ENCODE results near the gene AXL. TPM values are rescaled to one million over a fixed set of nuclear protein-coding genes. Genes with fewer than 3 reads are reported as not detected.
A peak's percentile ranks its signal among the peaks of the same experiment; 100 is the strongest.

The AXL gene
- total and polyA plus RNA-seq, 9 of the 15 experiments (the other 6 are each of a cell fraction or from before 2014, with no cell fraction given), result 0.80 to 6.6 (median 1.6) TPM

DNA sequence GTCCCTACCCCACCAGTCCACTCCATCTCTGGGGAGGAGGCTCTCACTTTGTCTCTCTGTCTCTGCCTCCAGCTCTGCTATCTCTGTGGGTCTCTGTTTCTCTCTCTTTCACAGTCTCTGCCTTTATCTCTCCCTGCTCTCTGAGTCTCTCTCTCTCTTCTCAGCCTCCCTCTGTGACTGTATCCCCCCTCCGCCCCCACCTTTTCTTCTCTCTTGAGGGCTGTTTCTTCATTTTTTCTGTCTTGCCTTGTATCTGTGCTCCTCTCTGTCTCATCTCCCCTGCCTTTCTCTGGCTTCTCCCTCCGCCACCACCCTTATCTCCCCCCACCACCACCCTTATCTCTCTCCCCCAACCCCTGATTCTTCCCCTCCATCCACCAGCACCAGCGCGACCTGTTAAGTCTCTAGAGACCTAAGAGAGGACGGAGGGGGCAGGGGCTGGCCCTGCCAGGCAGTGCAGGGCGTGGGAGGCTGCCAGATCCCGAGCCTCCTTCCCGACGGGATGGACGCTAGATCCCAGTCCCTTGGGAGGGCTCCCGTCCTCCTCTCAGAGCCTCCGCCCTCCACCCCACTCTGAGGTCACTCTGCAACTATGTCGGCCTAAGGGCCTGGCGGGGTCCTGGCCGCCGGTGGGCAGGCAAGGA lies 1.0 kb downstream of the AXL start:
- ATAC-seq, result peak; percentile 73
- no peaks in the 10 kb centered on the region for H4K20me1 ChIP-seq (replicated peaks; ENCODE audit: control insufficient read depth, insufficient read depth, low read length)
- no peaks in the 10 kb centered on the region for H3K9me3 ChIP-seq (replicated peaks; ENCODE audit: control insufficient read depth, insufficient read depth, low read depth, low read length)
- peaks cover 15 to 39% of the 10 kb centered on the region in 2 experiments; a peak in 4 of 5 replicates for H3K4me1 ChIP-seq (replicated peaks in 1 of 2; ENCODE audit: control insufficient read depth in 2 of 2, insufficient read depth in 2 of 2, low read length in 2 of 2)
- H3K4me2 ChIP-seq (ENCODE audit: insufficient read depth, low read length), result peak overlapping the region; percentile 35; the same call in 1 of the 2 replicates
- DNase-seq (ENCODE audit: extremely low read depth in 1 of 4, low spot score in 3 of 4), result peak; percentile 68 to 87 (median 76)
- no TSS peak for BruUV-seq (replicated peaks)
- H3K9ac ChIP-seq (ENCODE audit: insufficient read depth in 1 of 2, low read depth in 2 of 2, low read length in 2 of 2), result peak overlapping the region in 1 of 2 experiments; percentile 47; a peak in 2 of 4 replicates
- H2AFZ ChIP-seq (ENCODE audit: low read depth, low read length), result no peak overlapping the region; the same call in 1 of the 2 replicates
- FAIRE-seq, result peak; percentile 89
- intact Hi-C loops (cut with micrococcal nuclease), result no loop called here
- in situ Hi-C loops (cut with MboI), result no loop called here
- no peak overlapping the region; the same call in 1 of the 3 replicates for H3K27ac ChIP-seq (ENCODE audit: extremely low read depth, low read depth, low read length)
- CTCF ChIA-PET (ENCODE audit: low intra/inter-chr PET ratio), result interaction anchor here (0.5 kb wide), 1 partner anchor 94 kb away, joined by 4 read pairs; no protein-coding TSS in a partner anchor
- H3K36me3 ChIP-seq (ENCODE audit: control insufficient read depth, insufficient read depth, low read length), result no peaks in the 10 kb centered on the region
- H3K27me3 ChIP-seq (ENCODE audit: control insufficient read depth in 2 of 2, insufficient read depth in 2 of 2, low read length in 2 of 2), result peaks cover 0 to 12% of the 10 kb centered on the region in 2 experiments; a peak in 2 of 5 replicates
- 12% methylated on average over 13 of the region's 16 CpGs for WGBS (ENCODE audit: insufficient coverage, low coverage, missing lambda C conversion rate)
- H3K9me1 ChIP-seq (ENCODE audit: control insufficient read depth, insufficient read depth, low read length), result no peaks in the 10 kb centered on the region
- peak overlapping the region; percentile 28; the same call in 1 of the 2 replicates for H3K4me3 ChIP-seq
- POLR2A ChIA-PET, result interaction anchor here (0.7 to 1.9 kb wide), 3 partner anchors 16 to 47 kb away, joined by 3 to 10 read pairs (median 3); partner anchors contain the start of gene HNRNPUL1
- no peaks in the 10 kb centered on the region for H3K79me2 ChIP-seq (ENCODE audit: control insufficient read depth, insufficient read depth, low read length)
- TF ChIP-seq MTA1 (IDR thresholded peaks at IDR 0.05; ENCODE audit: borderline replicate concordance) (peak; percentile 52; the same call in 1 of the 2 replicates), ARID1B (IDR thresholded peaks at IDR 0.05) (peak; percentile 95), SAFB2 (IDR thresholded peaks at IDR 0.05; ENCODE audit: borderline replicate concordance, low read depth, low read length, severe bottlenecking) (no peak), KLF16 (IDR thresholded peaks at IDR 0.05) (peak; percentile 42; the same call in 1 of the 2 replicates), EGR1 (conservative IDR thresholded peaks at IDR 0.05) (peak; percentile 91), MAFG (tag; conservative IDR thresholded peaks at IDR 0.05) (no peak), NFIC (IDR thresholded peaks at IDR 0.05) (peak; percentile 79), HDAC2 (IDR thresholded peaks at IDR 0.05) (0 out of 2 replicates have a peak, but pooled peaks have one; percentile 48), HBP1 (CRISPR knock-in tag; IDR thresholded peaks at IDR 0.05) (0 out of 2 replicates have a peak, but pooled peaks have one; percentile 11), MTA2 (IDR thresholded peaks at IDR 0.05; ENCODE audit: low read depth) (peak; percentile 72), BCOR (IDR thresholded peaks at IDR 0.05) (peak; percentile 50; the same call in 1 of the 2 replicates), ARNT (IDR thresholded peaks at IDR 0.05) (0 out of 4 replicates have a peak, but pooled peaks of 1 of the 2 experiments have one; percentile 39), HMGN3 (IDR thresholded peaks at IDR 0.05; ENCODE audit: borderline replicate concordance, extremely low read depth, insufficient read length, low read depth, low read length) (peak; percentile 54), ZFP36 (IDR thresholded peaks at IDR 0.05; ENCODE audit: low read depth, low read length, partially characterized antibody) (peak; percentile 3), MLLT1 (IDR thresholded peaks at IDR 0.05) (peak; percentile 19 to 78; a peak in 1 of 4 replicates), HDAC1 (IDR thresholded peaks at IDR 0.05) (peak in 1 of 2 experiments; percentile 77; a peak in 2 of 4 replicates), THRB (CRISPR knock-in tag; conservative IDR thresholded peaks at IDR 0.05) (peak; percentile 33; the same call in 1 of the 2 replicates)
